ENCODE measurements around the gene SLC45A3. TPM values are rescaled to one million over a fixed set of nuclear protein-coding genes. Genes with fewer than 3 reads are reported as not detected.

SLC45A3 gene
- polyA plus RNA-seq, 1 donor from 2014 or later: 0.53 TPM

GRCh38 chr1:205681364-205681763 lies 1.1 kb upstream of the SLC45A3 start:
- Histone ChIP-seq H2AFZ (ENCODE audit: low read depth, low read length) (no peak overlapping the region), H3K9ac (ENCODE audit: low read length) (no peak overlapping the region), H3K79me2 (replicated peaks; ENCODE audit: insufficient read depth, low read length) (peaks cover 3% of the 10 kb centered on the region), H3K9me2 (ENCODE audit: insufficient read depth, low read length) (no peaks in the 10 kb centered on the region), H3K9me3 (ENCODE audit: low read length) (no peaks in the 10 kb centered on the region), H3K4me3 (ENCODE audit: low read length) (no peak overlapping the region), H3F3A (ENCODE audit: insufficient read depth, low read length, poor library complexity, severe bottlenecking) (no peaks in the 10 kb centered on the region), H4K20me1 (ENCODE audit: insufficient read depth) (no peaks in the 10 kb centered on the region), H3K27ac (ENCODE audit: low read length) (no peak overlapping the region), H3K4me2 (ENCODE audit: low read length) (no peak overlapping the region), H3K27me3 (ENCODE audit: insufficient read depth, low read depth, low read length) (peaks cover 7% of the 10 kb centered on the region), H3K36me3 (ENCODE audit: insufficient read depth, low read length) (no peaks in the 10 kb centered on the region)
- TF ChIP-seq REST (IDR thresholded peaks at IDR 0.05; ENCODE audit: borderline replicate concordance) (no peak), TAF1 (IDR thresholded peaks at IDR 0.05; ENCODE audit: low read depth) (no peak), RAD21 (conservative IDR thresholded peaks at IDR 0.05) (no peak), CTCF (IDR thresholded peaks at IDR 0.05; ENCODE audit: poor library complexity, severe bottlenecking) (no peak)

- no peak for TF ChIP-seq MXI1 (conservative IDR thresholded peaks at IDR 0.05; ENCODE audit: poor library complexity, severe bottlenecking)
- no peak for TF ChIP-seq CTCF (IDR thresholded peaks at IDR 0.05; ENCODE audit: poor library complexity, severe bottlenecking)
- TF ChIP-seq POLR2AphosphoS5 (IDR thresholded peaks at IDR 0.05): no peak
- no peak for TF ChIP-seq REST (IDR thresholded peaks at IDR 0.05; ENCODE audit: borderline replicate concordance)
- TF ChIP-seq TAF1 (IDR thresholded peaks at IDR 0.05; ENCODE audit: low read depth): no peak
- no peak for TF ChIP-seq SMC3 (conservative IDR thresholded peaks at IDR 0.05; ENCODE audit: poor library complexity)
- no peak for TF ChIP-seq EP300 (conservative IDR thresholded peaks at IDR 0.05; ENCODE audit: poor library complexity, severe bottlenecking)
- TF ChIP-seq RAD21 (conservative IDR thresholded peaks at IDR 0.05): no peak
- no peak for TF ChIP-seq EZH2 (IDR thresholded peaks at IDR 0.05; ENCODE audit: borderline replicate concordance, insufficient read depth, low read length, poor library complexity, severe bottlenecking)
- Histone ChIP-seq H3K4me3 (ENCODE audit: low read length) (no peak overlapping the region), H4K20me1 (ENCODE audit: insufficient read depth) (no peaks in the 10 kb centered on the region), H3K4me2 (ENCODE audit: low read length) (no peak overlapping the region), H3K9ac (ENCODE audit: low read length) (no peak overlapping the region), H3K9me2 (ENCODE audit: insufficient read depth, low read length) (no peaks in the 10 kb centered on the region), H3F3A (ENCODE audit: insufficient read depth, low read length, poor library complexity, severe bottlenecking) (no peaks in the 10 kb centered on the region), H3K27me3 (ENCODE audit: insufficient read depth, low read depth, low read length) (peaks cover 7% of the 10 kb centered on the region), H2AFZ (ENCODE audit: low read depth, low read length) (no peak overlapping the region), H3K36me3 (ENCODE audit: insufficient read depth, low read length) (no peaks in the 10 kb centered on the region), H3K9me3 (ENCODE audit: low read length) (no peaks in the 10 kb centered on the region), H3K27ac (ENCODE audit: low read length) (no peak overlapping the region), H3K79me2 (replicated peaks; ENCODE audit: insufficient read depth, low read length) (peaks cover 3% of the 10 kb centered on the region)
Measured at GRCh38 chr1:205678286-205679111, 1.8 kb downstream of the SLC45A3 start.
